ENCODE measurements around the gene BEND2.
A peak's percentile ranks its signal among the peaks of the same experiment; 100 is the strongest.

Gene BEND2

DNA sequence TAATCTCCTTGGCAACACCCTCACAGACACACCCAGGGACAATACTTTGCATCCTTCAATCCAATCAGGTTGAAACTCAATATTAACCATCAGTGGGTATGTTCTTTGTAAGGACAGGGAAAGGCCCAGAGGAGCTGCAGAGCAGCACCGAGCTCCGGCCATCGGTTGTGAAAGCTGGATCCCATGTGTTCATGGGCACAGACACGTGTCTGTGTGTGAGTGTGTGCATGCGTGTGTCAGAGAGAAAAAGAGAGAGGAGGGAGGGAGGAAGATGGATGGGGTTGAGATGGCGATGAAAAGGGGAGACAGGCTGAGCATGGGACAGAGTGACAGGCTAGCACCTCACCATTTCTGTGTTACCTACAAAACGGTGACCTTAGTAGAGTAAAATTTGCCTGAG, 6.8 kb upstream of the BEND2 start:
- TF ChIP-seq, protein P1, sequence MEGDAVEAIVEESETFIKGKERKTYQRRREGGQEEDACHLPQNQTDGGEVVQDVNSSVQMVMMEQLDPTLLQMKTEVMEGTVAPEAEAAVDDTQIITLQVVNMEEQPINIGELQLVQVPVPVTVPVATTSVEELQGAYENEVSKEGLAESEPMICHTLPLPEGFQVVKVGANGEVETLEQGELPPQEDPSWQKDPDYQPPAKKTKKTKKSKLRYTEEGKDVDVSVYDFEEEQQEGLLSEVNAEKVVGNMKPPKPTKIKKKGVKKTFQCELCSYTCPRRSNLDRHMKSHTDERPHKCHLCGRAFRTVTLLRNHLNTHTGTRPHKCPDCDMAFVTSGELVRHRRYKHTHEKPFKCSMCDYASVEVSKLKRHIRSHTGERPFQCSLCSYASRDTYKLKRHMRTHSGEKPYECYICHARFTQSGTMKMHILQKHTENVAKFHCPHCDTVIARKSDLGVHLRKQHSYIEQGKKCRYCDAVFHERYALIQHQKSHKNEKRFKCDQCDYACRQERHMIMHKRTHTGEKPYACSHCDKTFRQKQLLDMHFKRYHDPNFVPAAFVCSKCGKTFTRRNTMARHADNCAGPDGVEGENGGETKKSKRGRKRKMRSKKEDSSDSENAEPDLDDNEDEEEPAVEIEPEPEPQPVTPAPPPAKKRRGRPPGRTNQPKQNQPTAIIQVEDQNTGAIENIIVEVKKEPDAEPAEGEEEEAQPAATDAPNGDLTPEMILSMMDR (IDR thresholded peaks at IDR 0.05; ENCODE audit: poor library complexity, severe bottlenecking), result no peak
- Histone ChIP-seq H3K4me3 (ENCODE audit: severe bottlenecking) (no peak overlapping the region), H3K27me3 (ENCODE audit: insufficient read depth, poor library complexity, severe bottlenecking) (no peaks in the 10 kb centered on the region), H3K27ac (ENCODE audit: poor library complexity, severe bottlenecking) (no peak overlapping the region), H3K4me1 (ENCODE audit: insufficient read depth, poor library complexity, severe bottlenecking) (no peaks in the 10 kb centered on the region), H3K9me3 (ENCODE audit: severe bottlenecking) (no peaks in the 10 kb centered on the region), H3K36me3 (ENCODE audit: low read depth) (no peaks in the 10 kb centered on the region)
- no peak for DNase-seq (ENCODE audit: low spot score)
- no peak for ATAC-seq (ENCODE audit: low read depth)

DNA sequence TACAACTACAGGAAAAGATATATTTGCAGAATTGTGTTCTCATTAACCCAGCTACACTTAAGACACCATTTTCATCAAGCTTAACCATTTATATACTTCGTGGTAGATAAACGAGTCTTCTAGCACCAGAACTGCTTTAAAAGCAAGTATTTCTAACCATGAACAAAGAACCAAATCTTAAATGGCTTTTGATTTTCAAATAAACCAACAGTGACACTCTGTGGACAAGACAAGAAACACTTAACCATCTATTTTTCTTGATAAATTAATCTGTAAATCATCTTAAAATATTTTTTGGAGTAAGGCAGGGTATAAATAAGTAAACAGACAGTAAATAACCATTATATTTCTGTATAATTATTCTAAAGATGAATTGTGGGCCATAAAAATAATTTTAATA, 10.2 kb downstream of the BEND2 start:
- Histone ChIP-seq H3K4me3 (ENCODE audit: severe bottlenecking) (no peak overlapping the region), H3K4me1 (ENCODE audit: insufficient read depth, poor library complexity, severe bottlenecking) (no peaks in the 10 kb centered on the region), H3K9me3 (ENCODE audit: severe bottlenecking) (no peaks in the 10 kb centered on the region), H3K27ac (ENCODE audit: poor library complexity, severe bottlenecking) (no peak overlapping the region), H3K27me3 (ENCODE audit: insufficient read depth, poor library complexity, severe bottlenecking) (no peaks in the 10 kb centered on the region), H3K36me3 (ENCODE audit: low read depth) (no peaks in the 10 kb centered on the region)
- TF ChIP-seq, protein P1 (IDR thresholded peaks at IDR 0.05; ENCODE audit: poor library complexity, severe bottlenecking), result peak; percentile 55
- no peak for DNase-seq (ENCODE audit: low spot score)
- ATAC-seq (ENCODE audit: low read depth), result no peak

DNA sequence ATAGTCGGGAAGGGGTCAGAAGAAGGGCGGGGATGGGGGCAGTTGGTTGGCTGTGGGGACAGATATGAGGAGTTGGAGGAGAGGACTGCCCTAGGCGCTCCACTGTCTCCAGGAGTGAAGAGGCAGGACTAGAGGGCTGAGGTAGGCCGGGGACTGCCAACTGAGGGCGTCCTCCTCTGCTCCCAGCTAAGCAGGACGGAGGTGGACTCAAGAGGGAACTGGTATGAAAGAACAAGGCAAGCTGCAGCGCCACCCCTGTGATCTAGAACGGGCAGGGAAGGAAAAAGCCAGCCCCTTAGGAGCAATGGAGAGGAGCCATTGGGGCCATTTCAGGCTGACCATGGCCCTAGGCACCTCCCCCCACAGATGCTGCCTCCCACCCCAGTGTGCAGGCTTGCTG, 14.0 kb downstream of the BEND2 start:
- no peaks in the 10 kb centered on the region for H3K36me3 ChIP-seq (ENCODE audit: low read depth)
- no peak overlapping the region for H3K4me3 ChIP-seq (ENCODE audit: severe bottlenecking)
- no peaks in the 10 kb centered on the region for H3K4me1 ChIP-seq (ENCODE audit: insufficient read depth, poor library complexity, severe bottlenecking)
- H3K9me3 ChIP-seq (ENCODE audit: severe bottlenecking), result no peaks in the 10 kb centered on the region
- no peak overlapping the region for H3K27ac ChIP-seq (ENCODE audit: poor library complexity, severe bottlenecking)
- TF ChIP-seq, protein P1 (IDR thresholded peaks at IDR 0.05; ENCODE audit: poor library complexity, severe bottlenecking), result no peak
- ATAC-seq (ENCODE audit: low read depth) (no peak), DNase-seq (ENCODE audit: low spot score) (no peak)
- H3K27me3 ChIP-seq (ENCODE audit: insufficient read depth, poor library complexity, severe bottlenecking), result no peaks in the 10 kb centered on the region

DNA sequence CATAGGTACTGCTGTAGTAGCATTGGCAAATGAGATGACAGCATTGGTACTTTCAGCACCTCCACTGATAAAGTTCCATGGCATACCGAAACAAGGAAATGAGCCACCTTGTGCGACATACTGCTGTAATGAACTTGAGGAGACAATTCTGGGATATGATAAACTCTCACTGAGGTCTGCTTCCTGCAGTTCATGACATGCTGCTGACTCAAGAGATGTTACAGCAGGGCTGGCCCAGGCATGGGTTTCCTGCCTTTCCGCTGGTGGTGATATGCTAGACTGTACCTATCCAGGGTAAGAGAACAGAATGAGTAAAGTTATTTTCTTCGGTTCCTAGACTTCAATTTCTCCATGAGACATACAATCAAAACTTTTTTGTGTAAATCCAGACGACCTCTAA, 17.1 kb downstream of the BEND2 start:
- no peaks in the 10 kb centered on the region for H3K27me3 ChIP-seq (ENCODE audit: insufficient read depth, poor library complexity, severe bottlenecking)
- ATAC-seq (ENCODE audit: low read depth), result no peak
- no peaks in the 10 kb centered on the region for H3K4me1 ChIP-seq (ENCODE audit: insufficient read depth, poor library complexity, severe bottlenecking)
- no peak for DNase-seq (ENCODE audit: low spot score)
- no peak overlapping the region for H3K4me3 ChIP-seq (ENCODE audit: severe bottlenecking)
- H3K9me3 ChIP-seq (ENCODE audit: severe bottlenecking), result no peaks in the 10 kb centered on the region
- TF ChIP-seq, protein P1 (IDR thresholded peaks at IDR 0.05; ENCODE audit: poor library complexity, severe bottlenecking), result no peak
- H3K27ac ChIP-seq (ENCODE audit: poor library complexity, severe bottlenecking), result no peak overlapping the region
- no peaks in the 10 kb centered on the region for H3K36me3 ChIP-seq (ENCODE audit: low read depth)

DNA sequence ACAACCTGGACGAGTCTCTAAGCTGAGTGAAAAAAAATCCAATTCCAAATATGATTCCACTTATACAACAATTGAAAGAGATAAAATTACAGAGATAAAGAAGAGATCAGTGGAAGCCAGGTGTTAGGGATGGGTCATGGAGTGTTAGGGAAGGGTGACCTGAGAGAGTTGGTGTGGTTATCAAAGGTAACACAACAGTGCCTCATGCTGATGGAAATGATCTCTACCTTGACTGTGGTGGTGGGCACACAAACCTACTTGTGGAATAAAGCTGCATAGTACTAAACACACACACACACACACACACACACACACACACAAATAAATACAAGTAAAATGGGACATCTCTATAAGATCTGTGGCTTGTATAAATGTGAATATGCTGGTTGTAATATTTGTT, 26.0 kb downstream of the BEND2 start:
- Histone ChIP-seq H3K9me3 (ENCODE audit: severe bottlenecking) (no peaks in the 10 kb centered on the region), H3K36me3 (ENCODE audit: low read depth) (no peaks in the 10 kb centered on the region), H3K4me3 (ENCODE audit: severe bottlenecking) (no peak overlapping the region), H3K27ac (ENCODE audit: poor library complexity, severe bottlenecking) (no peak overlapping the region), H3K27me3 (ENCODE audit: insufficient read depth, poor library complexity, severe bottlenecking) (no peaks in the 10 kb centered on the region), H3K4me1 (ENCODE audit: insufficient read depth, poor library complexity, severe bottlenecking) (no peaks in the 10 kb centered on the region)
- no peak for ATAC-seq (ENCODE audit: low read depth)
- DNase-seq (ENCODE audit: low spot score), result no peak
- TF ChIP-seq, protein P1 (IDR thresholded peaks at IDR 0.05; ENCODE audit: poor library complexity, severe bottlenecking), result no peak
